Cardiac septum (tissue), 1 donor: Measurements from ENCODE around the gene PIAS4. TPM values are rescaled to one million over a fixed set of nuclear protein-coding genes. Genes with fewer than 3 reads are reported as not detected.

Source experiments
- DNase-seq: peaks from one replicate; pipeline ENCODE4 v3.0.0-alpha.2; 2020; ENCODE audit warnings: low spot score
- intact Hi-C: fragments of 100-400 bp; cut with DNase I; formaldehyde crosslinking; loops from one replicate; pipeline ENCODE4 v1.14.0; 2022
- microRNA-seq: library from miRNA; unstranded; fragments of <30 nt; microRNA quantifications from one replicate; pipeline ENCODE4 v1.2.0, GENCODE V29; 2020
- total RNA-seq: library from RNA; stranded (reverse); fragmentation: NEBNext Ultra II Directional; extraction: Animal tissue kit (Norgen Biotek cat#: 25700); gene quantifications from one replicate; pipeline ENCODE4 v1.2.1, GENCODE V29; 2021
- donor health status: DM: no; HTN: no; CAD: no.

PIAS4 gene
- total RNA-seq, 1 donor from 2014 or later: 18.4 TPM

DNA sequence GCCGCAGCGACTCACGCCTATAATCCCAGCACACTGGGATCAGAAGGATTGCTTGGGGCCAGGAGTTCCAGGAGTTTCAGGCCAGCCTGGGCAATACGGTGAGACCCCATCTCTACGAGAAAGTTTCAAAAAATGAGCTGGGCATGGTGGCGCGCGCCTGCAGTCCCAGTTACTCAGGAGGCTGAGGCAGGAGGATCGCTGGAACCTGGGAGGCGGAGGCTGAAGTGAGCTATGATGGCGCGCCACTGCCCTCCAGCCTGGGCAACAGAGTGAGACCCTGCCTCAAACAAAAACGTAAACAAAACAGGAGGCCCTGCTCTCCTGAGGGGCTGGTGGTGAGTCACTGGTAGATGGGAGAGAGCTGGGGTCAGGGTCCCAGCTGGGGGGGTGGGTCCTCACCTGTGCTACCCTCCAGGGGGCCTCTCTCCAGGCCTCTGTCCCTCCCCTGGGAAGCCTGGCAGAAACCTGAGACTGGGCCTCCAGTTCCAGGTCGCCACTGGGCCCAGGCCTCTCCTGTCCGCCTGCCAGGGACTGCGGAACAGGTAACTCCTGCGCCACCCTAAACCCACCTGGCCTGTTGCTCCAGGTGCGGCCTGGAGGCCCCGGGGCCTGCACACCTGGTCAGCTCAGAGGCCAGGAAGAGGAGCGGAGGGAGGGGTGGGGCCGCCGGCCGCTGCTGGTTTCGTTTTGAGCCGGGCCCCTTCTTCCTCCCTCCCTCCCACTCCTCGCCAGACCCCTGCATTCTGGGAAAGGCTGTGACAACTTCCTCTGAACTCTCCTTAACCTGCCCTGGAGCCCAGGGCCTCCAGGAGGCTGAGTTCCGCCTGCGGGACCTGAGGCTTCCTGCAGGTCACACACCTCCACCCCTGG is 76.4 kb downstream of the PIAS4 start:
- intact Hi-C loops: no loop called here
- no peak for DNase-seq

DNA sequence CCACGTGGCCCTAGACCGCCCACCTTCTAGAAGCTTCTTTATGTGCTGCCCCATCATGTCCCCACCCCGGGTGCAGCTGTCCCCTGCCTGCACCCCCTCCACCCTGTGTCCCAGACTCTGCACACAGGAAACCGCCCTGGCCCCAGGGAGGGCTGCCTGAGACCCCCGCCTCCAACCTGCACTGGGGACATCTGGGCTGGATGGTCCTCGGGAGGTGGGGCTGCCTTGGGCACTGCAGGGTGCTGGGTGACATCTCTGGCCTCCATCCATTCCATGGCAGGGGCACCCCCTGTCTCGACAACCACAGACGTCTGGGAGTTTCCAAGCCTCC is 77.0 kb downstream of the PIAS4 start:
- intact Hi-C loops: no loop called here
- no peak for DNase-seq

DNA sequence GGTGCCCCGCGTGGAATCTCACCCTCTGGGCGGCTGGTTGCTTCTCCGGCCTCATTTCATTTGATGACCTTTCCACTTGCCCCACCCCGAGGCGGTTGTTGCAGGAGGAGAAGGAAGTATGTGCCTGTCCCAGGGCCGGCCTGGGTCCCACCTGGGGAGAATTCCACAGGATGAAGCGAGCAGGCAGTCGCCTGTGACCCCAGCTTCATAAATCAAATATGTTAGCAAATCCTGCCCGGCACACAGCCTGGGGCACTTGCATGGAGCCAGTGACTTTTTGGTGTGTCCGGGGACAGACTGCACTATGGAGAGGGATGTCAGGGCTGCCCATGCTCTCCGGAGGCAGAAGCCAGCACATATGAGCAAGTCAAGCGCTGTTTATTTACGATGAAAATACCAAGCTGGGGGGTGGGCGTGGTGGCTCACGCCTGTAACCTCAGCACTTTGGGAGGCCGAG is 78.9 kb downstream of the PIAS4 start:
- DNase-seq: no peak
- intact Hi-C loops: no loop called here

DNA sequence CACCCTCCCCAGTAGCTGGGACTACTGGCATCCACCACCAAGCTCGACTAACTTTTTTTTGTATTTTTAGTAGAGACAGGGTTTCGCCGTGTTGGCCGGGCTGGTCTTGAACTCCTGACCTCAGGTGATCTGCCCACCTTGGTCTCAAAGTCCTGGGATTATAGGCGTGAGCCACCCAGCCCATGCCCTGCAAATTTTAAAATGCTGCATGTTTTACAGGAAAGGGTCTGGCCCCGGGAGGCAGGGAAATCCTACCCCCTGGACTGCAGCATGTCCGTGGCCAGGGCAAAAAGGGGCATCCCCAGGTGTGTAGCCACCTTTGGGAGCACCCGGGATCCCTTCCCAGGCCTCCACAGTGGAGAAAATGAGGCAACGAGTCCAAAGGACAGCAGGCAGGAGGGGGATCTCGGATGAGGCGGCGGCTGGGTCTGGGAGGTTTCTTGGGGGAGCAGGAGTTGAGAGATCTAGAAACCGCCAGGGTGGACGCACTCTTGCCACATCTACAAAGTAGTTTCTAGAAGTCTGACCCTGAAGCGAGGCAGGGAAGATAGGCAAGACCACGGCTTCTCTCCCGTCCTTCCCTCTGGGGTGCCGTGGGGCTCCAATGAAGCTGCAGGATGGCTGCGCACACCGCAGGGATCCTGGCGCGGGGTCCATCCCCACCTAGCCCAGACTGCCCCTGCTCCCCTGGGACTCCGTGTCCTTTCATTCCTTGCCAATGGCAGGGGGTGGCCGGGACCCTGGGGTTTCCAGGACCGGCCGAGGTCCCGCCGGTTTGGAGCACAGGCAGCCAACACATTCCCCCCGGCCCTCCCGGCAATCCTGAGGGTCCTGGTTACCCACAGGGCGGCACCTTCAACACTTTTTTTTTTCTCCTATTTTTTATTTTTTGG is 80.5 kb downstream of the PIAS4 start:
- intact Hi-C loops: no loop called here
- no peak for DNase-seq

DNA sequence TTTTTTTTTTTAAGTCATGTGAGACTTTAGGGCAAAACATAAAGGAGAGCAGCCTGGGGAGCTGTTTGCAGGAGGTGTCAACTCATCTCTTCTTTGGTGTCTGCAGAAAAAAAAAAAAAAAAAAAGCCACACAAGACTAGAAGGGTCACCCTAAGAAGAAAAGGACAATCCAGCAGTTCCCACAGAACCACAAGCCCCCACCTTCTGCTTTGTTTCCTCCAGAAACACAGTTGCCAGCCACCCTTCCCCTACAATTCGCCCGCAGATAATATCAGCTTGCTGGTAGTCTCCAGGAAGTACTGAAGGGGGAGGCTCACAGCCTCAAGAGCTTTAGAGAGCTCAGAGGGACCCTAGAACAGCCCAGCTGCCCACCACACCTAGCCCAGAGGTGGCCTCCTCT is 81.4 kb downstream of the PIAS4 start:
- intact Hi-C loops: no loop called here
- no peak for DNase-seq

Small RNAs within 50 kb of the gene (microRNA-seq; reads per million reads assigned to microRNA genes)
- not detected for gene MIR637

Other genes starting within 250 kb of the PIAS4 start
- 12.5 TPM for gene APBA3, start 246.0 kb upstream of the PIAS4 start, total RNA-seq
- gene MRPL54, start 245.1 kb upstream of the PIAS4 start, total RNA-seq: 81.4 TPM
- gene RAX2, start 235.5 kb upstream of the PIAS4 start, total RNA-seq: not detected
- gene MATK, start 221.4 kb upstream of the PIAS4 start, total RNA-seq: 0.38 TPM
- gene ZFR2, start 138.7 kb upstream of the PIAS4 start, total RNA-seq: 0.62 TPM
- not detected for gene ATCAY, start 127.1 kb upstream of the PIAS4 start, total RNA-seq
- gene NMRK2, start 74.7 kb upstream of the PIAS4 start, total RNA-seq: 568 TPM
- gene DAPK3, start 36.6 kb upstream of the PIAS4 start, total RNA-seq: 180 TPM
- 1,625 TPM for gene EEF2, start 22.3 kb upstream of the PIAS4 start, total RNA-seq
- gene ZBTB7A, start 59.2 kb downstream of the PIAS4 start, total RNA-seq: 29.9 TPM
- 107 TPM for gene MAP2K2, start 116.4 kb downstream of the PIAS4 start, total RNA-seq
- not detected for gene CREB3L3, start 145.9 kb downstream of the PIAS4 start, total RNA-seq
- gene SIRT6, start 174.8 kb downstream of the PIAS4 start, total RNA-seq: 14.9 TPM
- 1.6 TPM for gene ANKRD24, start 175.0 kb downstream of the PIAS4 start, total RNA-seq
- gene EBI3, start 221.8 kb downstream of the PIAS4 start, total RNA-seq: not detected
- 11.7 TPM for gene YJU2, start 239.3 kb downstream of the PIAS4 start, total RNA-seq